HG03558 (cell line): ENCODE data around the gene NCOA5.

Experiments
- ATAC-seq: cut with Tn5 transposase; IDR thresholded peaks from one replicate; pipeline ENCODE4 v1.9.1; 2021; ENCODE audit warnings: moderate number of reproducible peaks; ENCODE audit not compliant: unreplicated experiment; ENCODE audit errors: extremely low read depth

Gene NCOA5

GRCh38 chr20:46065691-46066090 lies 24.1 kb downstream of the NCOA5 start:
- ATAC-seq = no peak

DNA sequence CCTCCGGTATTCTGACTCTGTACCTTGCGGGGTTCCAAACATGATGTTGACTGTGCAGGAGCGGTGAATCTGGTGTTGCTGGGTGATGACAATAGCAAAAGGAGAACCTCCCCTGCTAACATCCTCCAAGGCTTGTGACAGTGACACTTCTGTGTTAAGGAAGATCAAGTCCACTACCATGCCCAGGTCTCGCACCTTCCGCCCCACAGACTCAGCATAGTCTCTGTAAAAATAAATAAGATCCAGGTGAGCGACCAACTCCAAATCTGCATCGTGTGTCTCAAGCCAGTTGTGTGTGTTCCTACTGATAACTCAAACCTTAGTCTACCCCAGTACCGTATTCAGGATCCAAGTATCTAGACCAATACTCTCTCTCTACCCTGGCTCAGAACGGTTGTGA lies 24.8 kb downstream of the NCOA5 start:
- ATAC-seq = no peak

- no peak for ATAC-seq
Measured at GRCh38 chr20:46063652-46064054, 26.1 kb downstream of the NCOA5 start.

DNA sequence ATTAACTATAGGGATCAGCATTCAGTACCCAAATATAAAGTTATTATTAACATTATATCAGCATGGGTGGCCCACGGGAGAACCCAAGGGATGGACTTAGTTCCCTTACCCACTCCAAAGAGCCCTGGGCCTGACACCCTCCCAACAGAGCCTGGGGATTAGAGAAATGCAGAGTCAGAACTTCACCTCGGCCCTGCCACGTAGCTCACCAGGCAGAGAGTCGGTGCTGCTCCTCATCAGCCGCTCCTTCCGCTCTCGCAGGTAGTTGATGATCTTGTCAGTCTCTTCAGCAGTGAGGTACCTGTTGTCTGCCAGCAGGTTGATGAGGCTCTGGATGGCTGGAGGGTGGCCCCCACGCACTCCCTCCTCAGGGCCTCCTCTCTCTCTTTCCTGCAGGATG lies 26.6 kb downstream of the NCOA5 start:
- ATAC-seq = no peak

- no peak for ATAC-seq
Measured at GRCh38 chr20:46062621-46063020, 27.1 kb downstream of the NCOA5 start.

- ATAC-seq = no peak
Measured at GRCh38 chr20:46062151-46062550, 27.6 kb downstream of the NCOA5 start.

DNA sequence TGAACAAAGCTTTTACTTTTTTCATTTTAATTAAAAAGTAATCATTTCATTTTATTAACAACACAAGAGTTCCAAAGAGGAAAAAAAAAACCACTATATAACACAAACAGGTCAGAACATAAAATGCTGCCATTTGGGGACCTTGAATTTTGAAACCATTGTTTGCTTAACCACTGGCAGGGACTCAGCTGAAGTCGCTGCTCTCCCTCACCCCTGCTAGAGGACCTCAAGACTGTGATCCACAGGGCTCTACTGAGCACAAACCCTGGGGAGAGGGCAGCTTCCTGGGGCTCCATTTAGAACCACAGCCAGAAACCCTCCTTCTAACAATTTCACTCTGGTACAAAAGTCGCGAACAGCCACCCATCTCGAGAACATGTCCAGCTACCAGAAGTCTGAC lies 28.8 kb downstream of the NCOA5 start:
- ATAC-seq = no peak

DNA sequence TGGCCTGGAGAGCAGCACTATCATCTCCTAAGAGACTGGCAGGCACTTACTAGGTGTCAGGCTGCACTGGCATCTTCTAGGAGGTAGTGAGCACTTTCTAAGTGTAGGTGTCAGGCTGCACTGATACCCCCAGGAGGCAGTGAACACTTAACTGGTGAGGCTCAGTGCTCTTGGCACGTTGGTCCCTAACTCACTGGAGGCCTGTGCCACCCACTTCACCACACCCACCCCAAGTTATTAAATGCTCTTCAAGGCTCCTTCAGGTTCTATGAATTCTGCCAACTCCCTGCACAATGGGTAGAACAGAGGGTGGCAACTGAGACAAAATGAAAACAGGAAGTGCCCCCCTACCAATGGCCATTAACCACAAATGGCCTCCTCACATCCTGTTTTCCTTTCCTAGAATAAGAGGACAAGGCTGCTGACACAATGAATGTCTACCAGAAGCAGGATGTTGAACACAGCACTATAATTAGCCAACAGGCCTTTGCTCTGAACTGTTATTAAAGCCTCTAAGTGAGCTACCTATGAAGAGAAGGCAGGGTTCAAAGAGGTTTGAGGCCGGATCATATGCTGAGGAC lies 29.4 kb downstream of the NCOA5 start:
- ATAC-seq = no peak

DNA sequence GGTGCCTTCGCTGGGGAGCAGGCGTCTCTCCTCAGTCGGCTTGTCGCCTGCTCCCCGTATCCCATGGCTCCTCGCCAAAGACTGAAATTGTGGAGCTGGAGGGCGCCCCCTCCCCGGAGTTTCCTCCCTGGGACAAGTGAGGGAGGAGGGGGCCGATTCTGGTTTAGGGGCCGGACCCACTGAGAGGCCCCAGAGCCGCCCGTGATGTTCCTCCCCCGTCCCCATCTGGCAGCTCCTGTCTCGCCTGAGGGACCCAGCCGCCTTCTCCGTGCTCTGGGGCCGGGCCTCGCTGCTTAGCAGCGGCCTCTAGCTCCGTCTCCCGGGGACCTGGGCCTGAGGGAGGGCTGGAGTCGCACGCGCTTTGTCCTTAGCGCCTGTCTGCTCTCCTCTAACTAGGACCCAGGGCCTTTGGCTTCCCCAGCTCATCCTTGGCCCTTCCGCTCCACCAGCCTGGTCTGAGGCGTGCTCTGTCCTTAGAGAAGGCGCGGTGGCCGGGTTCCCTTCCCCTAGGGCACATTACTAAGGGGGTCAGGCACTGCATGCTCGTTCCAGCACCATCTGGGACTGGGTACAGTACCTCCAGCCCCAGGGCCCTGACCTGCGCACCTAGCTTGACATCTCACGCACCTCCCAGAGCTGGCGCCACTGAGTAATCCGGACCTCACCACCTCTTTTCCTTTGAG lies 31.0 kb downstream of the NCOA5 start:
- ATAC-seq = no peak

- ATAC-seq = no peak
Measured at GRCh38 chr20:46057856-46058598, 31.7 kb downstream of the NCOA5 start.

DNA sequence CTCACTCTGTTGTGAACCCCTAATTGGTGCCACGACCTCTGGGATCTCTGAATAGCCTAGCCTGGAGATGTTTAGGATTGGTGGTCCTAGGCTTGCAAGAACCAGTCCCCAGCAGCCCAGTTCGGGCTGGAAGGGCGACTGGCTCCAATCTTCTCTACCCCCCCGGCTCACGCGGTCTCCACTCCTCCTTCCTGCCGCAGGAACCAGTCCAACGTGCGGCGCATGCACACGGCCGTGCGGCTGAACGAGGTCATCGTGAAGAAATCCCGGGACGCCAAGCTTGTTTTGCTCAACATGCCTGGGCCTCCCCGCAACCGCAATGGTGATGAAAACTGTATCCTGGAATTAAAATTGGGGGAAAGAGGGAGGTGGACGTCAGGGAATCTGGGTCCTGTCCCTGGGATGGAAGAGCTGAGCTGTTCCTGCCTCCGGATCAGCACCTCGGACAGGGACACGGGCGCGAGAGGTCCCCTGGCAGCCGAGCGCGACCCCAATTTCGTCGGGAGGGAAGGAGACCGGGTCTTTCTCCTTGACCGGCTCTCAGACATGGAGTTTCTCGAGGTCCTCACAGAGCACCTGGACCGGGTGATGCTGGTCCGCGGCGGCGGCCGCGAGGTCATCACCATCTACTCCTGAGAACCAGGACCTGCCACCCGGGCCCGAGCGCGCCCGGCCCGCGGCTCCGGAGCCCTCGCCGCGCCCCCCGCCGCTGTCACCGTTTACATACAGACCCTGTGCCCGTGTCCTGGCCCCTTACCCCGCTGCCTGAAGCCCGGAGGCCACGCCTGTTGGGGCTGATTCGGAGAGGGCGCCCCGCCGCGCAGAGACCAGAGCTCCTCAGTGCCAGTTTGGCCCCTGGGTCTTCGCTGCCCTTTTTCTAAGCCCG lies 32.5 kb downstream of the NCOA5 start:
- no peak for ATAC-seq

GRCh38 chr20:46056027-46056833 lies 33.5 kb downstream of the NCOA5 start:
- ATAC-seq = no peak

GRCh38 chr20:46055269-46055668 lies 34.5 kb downstream of the NCOA5 start:
- ATAC-seq = no peak

- no peak for ATAC-seq
Measured at GRCh38 chr20:46054606-46055005, 35.2 kb downstream of the NCOA5 start.

- no peak for ATAC-seq
Measured at GRCh38 chr20:46053416-46053815, 36.3 kb downstream of the NCOA5 start.

- ATAC-seq = no peak
Measured at GRCh38 chr20:46051556-46052308, 38.0 kb downstream of the NCOA5 start.

- ATAC-seq = no peak
Measured at GRCh38 chr20:46050885-46051284, 38.9 kb downstream of the NCOA5 start.

GRCh38 chr20:46050444-46050843 lies 39.3 kb downstream of the NCOA5 start:
- no peak for ATAC-seq

- ATAC-seq = no peak
Measured at GRCh38 chr20:46049815-46050214, 39.9 kb downstream of the NCOA5 start.
